Activated CD8-positive, alpha-beta memory T cell treated with anti-CD3 and anti-CD28 coated beads for 24 hours (primary cell): ENCODE measurements around the gene DEFB126.
"Not testable (repeated sequence)": the region's sequence is repeated elsewhere in the genome, so short reads cannot be mapped to it uniquely, and the experiment has no call there.

ENCODE experiments used
- DNase-seq: peaks from one replicate; pipeline ENCODE4 v3.0.0-alpha.2; 2020

Gene DEFB126, protein sequence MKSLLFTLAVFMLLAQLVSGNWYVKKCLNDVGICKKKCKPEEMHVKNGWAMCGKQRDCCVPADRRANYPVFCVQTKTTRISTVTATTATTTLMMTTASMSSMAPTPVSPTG

GRCh38 chr20:142290-142689 is at the start of gene DEFB126:
DEFB126 (plus strand) TSS chr20:142590; CDS start chr20:142629, 39 bp downstream.
- no peak for DNase-seq

DNA sequence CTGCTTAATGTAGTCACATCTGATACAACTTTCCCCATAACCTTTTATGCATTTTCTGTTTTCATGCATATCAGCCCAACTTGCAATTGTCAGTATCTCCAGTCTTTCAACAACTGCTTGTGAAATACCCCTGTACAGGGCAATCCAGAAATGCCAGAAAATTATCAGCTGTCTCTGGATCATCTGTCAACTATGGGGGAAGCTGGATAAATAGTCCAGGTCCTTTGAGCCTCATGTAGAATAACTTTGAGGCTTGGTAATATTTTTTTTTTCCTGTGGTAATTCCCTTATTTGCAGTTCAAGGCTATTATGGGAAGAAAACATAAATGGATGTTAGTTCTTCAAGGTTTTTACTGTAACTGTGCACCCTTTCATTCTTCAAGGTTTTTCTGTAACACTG is 48.7 kb upstream of the DEFB126 start:
- DNase-seq, result no peak

DNA sequence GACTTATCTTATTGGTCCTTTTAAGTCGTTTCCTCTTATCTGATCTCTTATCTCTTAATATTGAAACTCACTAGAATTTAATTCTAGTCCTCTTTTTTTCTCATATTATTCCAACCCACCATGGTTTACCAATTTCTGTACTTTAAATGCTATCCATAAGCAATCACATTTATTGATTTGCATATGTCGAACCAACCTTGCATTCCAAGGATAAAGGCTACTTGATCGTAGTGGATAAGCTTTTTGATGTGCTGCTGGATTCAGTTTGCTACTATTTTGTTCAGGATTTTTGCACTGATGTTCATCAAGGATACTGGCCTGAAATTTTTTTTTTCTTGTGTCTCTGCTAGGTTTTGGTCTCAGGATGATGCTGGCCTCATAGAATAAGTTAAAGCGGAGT is 47.2 kb upstream of the DEFB126 start:
- no peak for DNase-seq

GRCh38 chr20:97691-98090 is 44.7 kb upstream of the DEFB126 start:
- DNase-seq, result not testable (repeated sequence)

DNA sequence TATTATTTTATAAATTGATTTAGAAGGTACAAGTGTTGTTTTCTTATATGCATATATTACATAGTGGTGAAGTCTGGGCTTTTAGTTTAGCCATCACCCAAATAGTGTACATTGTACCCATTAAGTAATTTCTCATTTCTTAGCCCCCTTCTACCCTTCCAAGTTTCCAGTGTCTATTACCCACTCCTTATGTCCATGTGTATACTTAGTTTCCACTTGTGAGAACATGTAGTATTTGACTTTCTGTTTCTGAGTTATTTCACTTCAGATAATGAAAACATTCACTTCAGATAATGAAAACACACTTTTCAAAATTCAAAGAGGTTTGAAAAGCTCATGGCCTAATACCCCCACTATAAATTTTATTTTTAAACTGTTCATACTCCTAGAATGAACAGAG is 40.4 kb upstream of the DEFB126 start:
- DNase-seq, result no peak

- no peak for DNase-seq
These were observed 38.9 kb upstream of the DEFB126 start for GRCh38 chr20:103456-103855.

DNA sequence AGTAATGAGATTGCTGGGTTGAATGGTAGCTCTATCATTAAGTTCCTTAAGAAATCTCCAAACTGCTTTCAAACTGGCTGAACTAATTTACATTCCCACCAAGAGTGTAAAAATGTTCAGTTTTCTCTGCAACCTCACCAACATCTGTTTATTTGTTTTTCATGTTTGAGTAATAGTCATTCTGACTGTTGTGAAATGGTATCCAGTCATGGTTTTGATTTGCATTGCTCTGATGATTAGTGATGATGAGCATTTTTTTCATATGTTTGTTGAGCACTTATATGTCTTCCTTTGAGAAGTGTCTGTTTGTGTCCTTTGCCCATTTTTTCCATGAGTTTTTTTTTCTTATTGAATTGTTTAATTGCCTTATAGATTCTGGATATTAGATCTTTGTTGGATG is 30.0 kb upstream of the DEFB126 start:
- DNase-seq, result no peak

- DNase-seq, result no peak
These were observed 24.9 kb upstream of the DEFB126 start for GRCh38 chr20:117518-117917.

DNA sequence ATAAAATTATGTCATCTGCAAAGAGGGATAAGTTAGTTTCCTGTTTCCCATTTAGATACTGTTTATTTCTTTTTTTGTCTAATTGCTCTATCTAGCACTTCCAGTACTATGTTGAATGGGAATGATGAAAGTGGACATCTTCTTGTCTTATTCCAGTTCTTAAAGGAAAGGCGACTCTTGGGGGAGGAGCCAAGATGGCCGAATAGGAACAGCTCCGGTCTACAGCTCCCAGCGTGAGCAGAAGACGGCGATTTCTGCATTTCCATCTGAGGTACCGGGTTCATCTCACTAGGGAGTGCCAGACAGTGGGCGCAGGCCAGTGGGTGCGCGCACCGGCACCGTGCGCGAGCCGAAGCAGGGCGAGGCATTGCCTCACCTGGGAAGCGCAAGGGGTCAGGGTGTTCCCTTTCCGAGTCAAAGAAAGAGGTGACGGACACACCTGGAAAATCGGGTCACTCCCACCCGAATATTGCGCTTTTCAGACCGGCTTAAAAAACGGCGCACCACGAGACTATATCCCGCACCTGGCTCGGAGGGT is 12.5 kb upstream of the DEFB126 start:
- not testable (repeated sequence) for DNase-seq

DNA sequence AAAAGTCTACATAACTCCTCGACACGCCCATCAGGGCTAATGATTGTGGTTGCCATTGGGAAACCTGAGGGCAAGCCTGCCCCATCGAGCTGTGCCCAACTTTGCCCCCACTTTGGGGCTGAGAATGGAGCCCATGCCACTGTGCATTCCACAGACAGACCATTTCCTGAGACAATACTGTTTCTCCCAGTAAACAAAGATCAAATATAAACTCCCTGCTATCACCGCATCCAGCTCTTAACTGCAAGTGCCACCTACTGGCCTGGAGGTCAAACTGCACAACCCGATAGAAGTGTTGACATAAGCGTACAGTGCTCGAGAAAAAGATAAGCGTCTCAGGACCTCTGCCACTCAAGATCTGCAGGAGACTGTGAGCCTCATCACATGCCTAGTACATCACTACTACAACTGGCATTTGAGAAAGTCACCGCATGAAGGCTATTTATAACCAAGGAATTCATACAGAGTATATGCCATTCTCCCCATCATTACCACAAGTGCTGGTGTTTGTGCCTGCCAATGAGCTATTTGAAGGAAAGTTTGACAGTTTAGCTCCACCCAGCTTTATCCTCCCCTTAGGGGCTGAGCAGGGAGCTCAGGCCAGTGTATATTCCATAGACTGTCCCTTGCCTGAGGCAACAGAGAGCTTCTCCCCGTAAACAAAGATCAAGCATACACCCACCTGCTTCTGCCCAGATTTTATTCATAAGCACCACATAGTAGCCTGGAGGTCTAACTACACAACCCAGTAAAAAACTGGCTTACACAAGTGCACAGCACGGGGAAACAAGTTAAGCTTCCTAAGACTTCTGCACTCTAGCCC is 4.5 kb upstream of the DEFB126 start:
- no peak for DNase-seq

DNA sequence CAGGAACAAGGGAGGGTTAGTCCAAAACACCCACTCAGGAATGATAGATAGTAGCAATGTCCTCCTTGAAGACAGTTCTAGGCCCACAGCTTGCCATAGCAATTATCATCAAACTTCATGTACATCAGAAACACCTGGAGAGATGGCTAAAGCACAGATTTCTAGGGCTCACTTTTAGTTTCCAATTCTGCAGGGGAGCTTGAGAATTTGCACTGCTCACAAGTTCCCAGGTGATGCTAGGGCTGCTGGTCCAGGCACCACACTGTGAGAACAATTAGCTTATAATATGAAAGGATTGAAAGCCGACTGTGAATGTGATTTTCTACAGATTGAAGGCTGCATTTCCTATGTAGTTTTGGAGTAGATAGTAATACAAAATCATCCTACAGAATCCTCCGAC is 3.5 kb downstream of the DEFB126 start:
- DNase-seq, result no peak

- no peak for DNase-seq
These were observed 9.7 kb downstream of the DEFB126 start for GRCh38 chr20:152131-152530.

DNA sequence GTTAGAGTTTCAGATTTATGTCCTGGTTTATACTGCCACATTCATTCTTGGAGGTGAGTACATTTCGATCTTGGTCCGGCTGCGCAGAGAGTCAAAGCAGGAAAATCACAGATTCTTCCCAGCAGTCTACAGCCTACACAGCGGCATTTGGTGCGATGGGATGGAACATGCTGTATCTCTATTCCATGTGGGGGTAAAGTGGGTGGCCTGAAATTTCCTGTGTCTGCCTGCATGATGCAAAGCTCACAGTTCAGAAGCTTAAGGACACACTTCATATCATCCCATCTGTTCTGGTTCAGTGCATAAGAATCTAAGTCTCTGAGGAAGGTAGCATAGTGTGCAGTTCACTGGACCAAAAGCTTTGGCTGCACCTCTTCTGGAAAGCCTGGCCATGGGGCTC is 14.8 kb downstream of the DEFB126 start, which contains the start of gene DEFB127:
Gene DEFB127, plus strand, starts transcription at position 301 of the 400 bp plus-strand sequence. Its CDS starts 91 bp downstream, at position 392.
- no peak for DNase-seq

DNA sequence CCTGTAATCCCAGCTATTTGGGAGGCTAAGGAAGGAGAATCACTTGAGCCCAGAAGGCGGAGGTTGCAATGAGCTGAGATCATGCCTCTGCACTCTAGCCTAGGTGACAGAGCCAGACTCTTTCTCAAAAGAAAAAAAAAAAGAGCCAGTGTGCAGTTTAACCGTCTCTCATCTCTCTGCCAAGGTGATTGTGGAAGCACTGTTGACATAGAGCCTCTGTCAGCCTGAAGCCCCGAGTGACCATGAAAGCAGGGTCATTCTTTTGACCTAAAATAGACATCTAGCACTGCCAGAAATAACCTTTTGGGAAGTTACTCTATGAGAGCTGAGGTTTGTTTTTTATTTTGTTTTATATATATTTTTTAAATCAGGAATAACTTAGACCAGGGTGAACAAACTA is 22.2 kb downstream of the DEFB126 start:
- no peak for DNase-seq

- no peak for DNase-seq
These were observed 26.5 kb downstream of the DEFB126 start for GRCh38 chr20:168876-169275.

GRCh38 chr20:184288-184687 is 41.9 kb downstream of the DEFB126 start:
- no peak for DNase-seq

DNA sequence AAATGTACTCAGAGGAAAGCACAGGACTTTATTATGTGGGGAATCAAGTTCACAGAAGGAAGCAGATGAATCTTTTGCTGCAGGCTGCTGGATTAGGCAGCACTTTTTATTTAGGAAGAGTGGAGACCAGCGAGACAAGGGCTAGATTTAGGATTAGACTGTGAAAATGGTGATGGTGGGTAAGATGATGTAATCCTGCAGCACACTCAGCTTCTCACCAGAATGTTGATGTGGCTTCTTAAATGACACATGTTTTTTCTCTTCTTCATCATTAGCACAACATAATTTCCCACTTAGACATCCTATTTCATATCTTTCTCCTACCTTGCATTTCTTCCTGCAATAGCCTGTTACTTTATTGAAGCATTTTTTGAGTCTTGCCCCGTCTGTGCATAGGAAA is 45.3 kb downstream of the DEFB126 start:
- no peak for DNase-seq

GRCh38 chr20:189611-190010 is 47.2 kb downstream of the DEFB126 start, which contains the start of gene DEFB128:
DEFB128 (minus strand) TSS chr20:189711; CDS start chr20:189623, 88 bp downstream.
- DNase-seq, result no peak
